ENCODE measurements around the gene C19orf67. TPM values are rescaled to one million over a fixed set of nuclear protein-coding genes. Genes with fewer than 3 reads are reported as not detected.

C19orf67 gene
- total RNA-seq, 1 donor from 2014 or later = 0.54 TPM

DNA sequence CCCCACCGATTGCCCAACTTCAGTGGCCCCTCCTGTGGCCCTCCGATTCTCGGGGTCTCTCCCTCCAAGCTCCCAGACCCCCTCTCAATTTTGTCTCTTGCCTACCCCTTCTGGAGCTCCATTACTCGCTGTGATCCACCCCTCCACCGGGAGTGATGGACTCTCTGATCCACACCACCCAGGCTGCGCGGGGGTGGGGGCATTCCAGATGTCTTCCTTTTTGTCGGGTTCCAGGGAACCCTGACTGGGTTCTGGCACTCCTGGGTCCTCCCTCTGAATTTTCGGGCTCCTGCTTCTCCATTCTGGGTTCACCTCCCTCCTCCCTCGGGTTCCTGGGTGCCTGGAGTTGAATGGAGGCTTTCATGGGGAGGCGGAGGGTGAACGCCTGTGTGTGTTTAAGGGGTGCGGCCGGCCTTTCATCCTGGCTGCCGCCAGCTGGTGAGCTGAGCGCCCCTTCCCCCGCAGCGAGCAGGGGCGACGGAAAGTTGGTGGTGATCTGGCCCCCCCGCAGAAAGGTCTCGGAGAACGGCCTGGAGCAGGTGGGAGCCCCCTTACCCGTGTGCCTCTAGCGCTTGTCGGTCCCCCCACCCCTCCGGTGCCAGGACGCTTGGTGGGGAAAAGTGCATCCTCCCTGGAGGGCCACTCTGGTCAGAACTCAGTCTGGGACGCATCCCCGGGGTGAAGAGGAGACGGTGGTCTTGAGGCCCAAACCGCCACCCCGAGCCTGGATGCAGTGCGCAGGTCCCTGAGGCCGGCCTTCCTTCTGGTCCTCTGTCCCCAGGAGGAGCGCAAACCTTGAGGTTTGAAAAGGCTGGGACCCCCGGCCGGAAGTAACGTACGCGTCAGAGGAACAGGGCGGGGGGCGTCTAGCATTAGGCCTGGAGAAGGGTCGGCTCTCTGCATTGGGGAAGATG lies 11.4 kb downstream of the C19orf67 start:
- TF ChIP-seq, protein P1, sequence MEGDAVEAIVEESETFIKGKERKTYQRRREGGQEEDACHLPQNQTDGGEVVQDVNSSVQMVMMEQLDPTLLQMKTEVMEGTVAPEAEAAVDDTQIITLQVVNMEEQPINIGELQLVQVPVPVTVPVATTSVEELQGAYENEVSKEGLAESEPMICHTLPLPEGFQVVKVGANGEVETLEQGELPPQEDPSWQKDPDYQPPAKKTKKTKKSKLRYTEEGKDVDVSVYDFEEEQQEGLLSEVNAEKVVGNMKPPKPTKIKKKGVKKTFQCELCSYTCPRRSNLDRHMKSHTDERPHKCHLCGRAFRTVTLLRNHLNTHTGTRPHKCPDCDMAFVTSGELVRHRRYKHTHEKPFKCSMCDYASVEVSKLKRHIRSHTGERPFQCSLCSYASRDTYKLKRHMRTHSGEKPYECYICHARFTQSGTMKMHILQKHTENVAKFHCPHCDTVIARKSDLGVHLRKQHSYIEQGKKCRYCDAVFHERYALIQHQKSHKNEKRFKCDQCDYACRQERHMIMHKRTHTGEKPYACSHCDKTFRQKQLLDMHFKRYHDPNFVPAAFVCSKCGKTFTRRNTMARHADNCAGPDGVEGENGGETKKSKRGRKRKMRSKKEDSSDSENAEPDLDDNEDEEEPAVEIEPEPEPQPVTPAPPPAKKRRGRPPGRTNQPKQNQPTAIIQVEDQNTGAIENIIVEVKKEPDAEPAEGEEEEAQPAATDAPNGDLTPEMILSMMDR (IDR thresholded peaks at IDR 0.05) = no peak

DNA sequence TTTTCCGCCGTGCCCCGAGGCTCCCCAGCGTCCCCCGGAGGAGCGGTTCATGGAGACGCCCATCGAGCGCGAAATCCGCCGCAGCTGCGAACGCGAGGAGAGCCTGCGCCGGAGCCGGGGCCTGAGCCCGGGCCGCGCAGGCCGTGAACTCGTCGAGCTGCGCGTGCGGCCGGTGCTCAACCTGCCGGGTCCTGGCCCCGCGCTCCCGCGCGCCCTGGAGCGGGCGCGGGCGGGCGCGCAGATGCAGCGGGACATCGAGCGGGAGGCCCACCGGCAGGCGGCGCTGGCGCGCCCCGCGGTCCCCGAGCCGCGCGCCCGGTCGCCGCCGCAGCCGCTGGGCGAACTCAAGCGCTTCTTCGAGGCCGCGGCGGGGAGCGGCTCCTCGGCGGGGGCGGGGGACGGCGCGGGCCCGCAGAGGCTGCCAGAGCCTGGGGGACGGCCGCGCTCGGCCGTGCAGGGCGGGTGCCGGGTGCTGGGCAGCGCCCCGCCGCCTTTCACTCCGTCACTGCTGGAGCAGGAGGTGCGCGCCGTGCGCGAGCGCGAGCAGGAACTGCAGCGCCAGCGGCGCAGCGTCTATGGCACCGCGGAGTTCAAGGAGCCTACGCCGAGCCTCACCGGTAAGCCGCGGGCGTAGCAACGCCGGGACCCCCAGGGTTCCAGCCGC lies 12.2 kb downstream of the C19orf67 start:
- H3K4me1 Mint-ChIP-seq (ENCODE audit: unreplicated experiment) = peaks cover 22% of the 10 kb centered on the region
- peak overlapping the region; percentile 79 for H3K27ac Mint-ChIP-seq (ENCODE audit: unreplicated experiment)
- H3K4me3 Mint-ChIP-seq (ENCODE audit: unreplicated experiment) = peak overlapping the region; percentile 91
- DNase-seq (ENCODE audit: extremely low spot score, unreplicated experiment) = peak; percentile 89
- no peaks in the 10 kb centered on the region for H3K27me3 Mint-ChIP-seq (ENCODE audit: unreplicated experiment)
- TF ChIP-seq, protein P1 (IDR thresholded peaks at IDR 0.05) = peak; percentile 59
- no peaks in the 10 kb centered on the region for H3K36me3 Mint-ChIP-seq (ENCODE audit: unreplicated experiment)
- no peaks in the 10 kb centered on the region for H3K9me3 Mint-ChIP-seq (ENCODE audit: unreplicated experiment)

More for the DNA sequence above, 11.4 kb downstream of the C19orf67 start:
- peak overlapping the region; percentile 91 for H3K4me3 Mint-ChIP-seq (ENCODE audit: unreplicated experiment)
- H3K27me3 Mint-ChIP-seq (ENCODE audit: unreplicated experiment) = no peaks in the 10 kb centered on the region
- H3K27ac Mint-ChIP-seq (ENCODE audit: unreplicated experiment) = peak overlapping the region; percentile 79
- DNase-seq (ENCODE audit: extremely low spot score, unreplicated experiment) = no peak
- H3K4me1 Mint-ChIP-seq (ENCODE audit: unreplicated experiment) = peaks cover 22% of the 10 kb centered on the region
- H3K36me3 Mint-ChIP-seq (ENCODE audit: unreplicated experiment) = no peaks in the 10 kb centered on the region
- H3K9me3 Mint-ChIP-seq (ENCODE audit: unreplicated experiment) = no peaks in the 10 kb centered on the region

DNA sequence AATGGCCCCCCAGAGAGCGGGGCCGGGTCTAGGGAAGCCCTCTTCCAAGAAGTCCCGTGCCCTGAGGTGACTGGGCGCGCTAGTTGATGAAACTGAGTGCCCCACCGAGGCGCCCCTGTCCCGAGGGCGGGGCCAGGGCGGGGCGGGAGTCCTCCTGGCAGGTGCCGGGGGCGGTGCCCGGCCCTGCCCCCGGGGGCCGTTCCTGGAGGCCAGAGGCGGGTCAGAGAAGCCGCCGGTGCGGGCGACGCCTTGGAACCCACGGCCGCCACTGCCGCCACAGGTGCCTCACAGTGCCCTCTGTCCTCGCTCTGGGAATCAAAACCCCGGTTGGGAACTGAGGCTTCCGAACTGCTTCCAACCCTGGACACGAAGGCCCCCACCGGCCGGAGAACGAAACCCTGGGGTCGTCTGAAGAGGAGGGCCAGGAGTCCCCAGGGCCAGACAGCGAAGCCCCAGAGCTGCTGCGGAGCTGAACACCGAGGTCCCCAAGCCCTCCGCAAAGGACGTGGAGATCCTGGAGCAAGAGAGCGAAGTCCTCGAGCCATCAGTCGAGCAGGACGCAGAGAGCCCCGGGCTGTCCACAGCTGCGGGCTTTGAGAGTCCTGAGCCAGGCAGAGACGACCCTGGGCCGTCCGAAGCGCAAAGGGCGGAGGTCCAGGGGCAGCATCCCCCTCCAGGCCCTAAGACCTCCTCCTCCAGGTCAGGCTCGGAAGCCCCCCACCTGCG lies 12.9 kb downstream of the C19orf67 start, which contains the start of gene MISP3:
MISP3 (plus strand) TSS at position 252 of the 726 bp plus-strand sequence. CDS start 524 bp downstream, outside the sequence.
- no peak for DNase-seq (ENCODE audit: extremely low spot score, unreplicated experiment)
- Mint-ChIP-seq H3K36me3 (ENCODE audit: unreplicated experiment) (no peaks in the 10 kb centered on the region), H3K27ac (ENCODE audit: unreplicated experiment) (peak within 1 kb of the TSS; percentile 65), H3K9me3 (ENCODE audit: unreplicated experiment) (no peaks in the 10 kb centered on the region), H3K27me3 (ENCODE audit: unreplicated experiment) (no peaks in the 10 kb centered on the region), H3K4me3 (ENCODE audit: unreplicated experiment) (peak within 1 kb of the TSS; percentile 91), H3K4me1 (ENCODE audit: unreplicated experiment) (peaks cover 22% of the 10 kb centered on the region)
- TF ChIP-seq, protein P1 (IDR thresholded peaks at IDR 0.05) = no peak

DNA sequence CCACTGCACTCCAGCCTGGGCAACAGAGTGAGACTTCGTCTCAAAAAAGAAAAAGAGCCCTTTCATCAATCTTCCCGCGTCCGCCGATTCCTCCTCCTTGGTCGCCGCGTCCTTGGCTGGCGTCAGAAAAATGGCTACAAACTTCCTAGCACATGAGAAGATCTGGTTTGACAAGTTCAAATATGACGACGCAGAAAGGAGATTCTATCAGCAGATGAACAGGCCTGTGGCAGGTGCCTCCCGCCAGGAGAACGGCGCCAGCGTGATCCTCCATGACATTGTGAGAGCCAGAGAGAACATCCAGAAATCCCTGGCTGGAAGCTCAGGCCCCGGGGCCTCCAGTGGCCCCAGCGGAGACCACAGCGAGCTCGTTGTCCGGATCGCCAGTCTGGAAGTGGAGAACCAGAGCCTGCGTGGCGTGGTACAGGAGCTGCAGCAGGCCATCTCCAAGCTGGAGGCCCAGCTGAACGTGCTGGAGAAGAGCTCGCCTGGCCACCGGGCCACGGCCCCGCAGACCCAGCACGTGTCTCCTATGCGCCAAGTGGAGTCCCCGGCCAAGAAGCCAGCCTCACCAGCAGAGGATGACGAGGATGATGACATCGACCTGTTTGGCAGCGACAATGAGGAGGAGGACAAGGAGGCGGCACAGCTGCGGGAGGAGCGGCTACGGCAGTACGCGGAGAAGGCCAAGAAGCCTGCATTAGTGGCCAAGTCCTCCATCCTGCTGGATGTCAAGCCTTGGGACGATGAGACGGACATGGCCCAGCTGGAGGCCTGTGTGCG lies 15.1 kb downstream of the C19orf67 start:
- H3K4me1 Mint-ChIP-seq (ENCODE audit: unreplicated experiment) = peaks cover 22% of the 10 kb centered on the region
- peaks cover 7% of the 10 kb centered on the region for H3K27me3 Mint-ChIP-seq (ENCODE audit: unreplicated experiment)
- H3K9me3 Mint-ChIP-seq (ENCODE audit: unreplicated experiment) = no peaks in the 10 kb centered on the region
- DNase-seq (ENCODE audit: extremely low spot score, unreplicated experiment) = no peak
- no peak overlapping the region for H3K4me3 Mint-ChIP-seq (ENCODE audit: unreplicated experiment)
- H3K27ac Mint-ChIP-seq (ENCODE audit: unreplicated experiment) = no peak overlapping the region
- TF ChIP-seq, protein P1 (IDR thresholded peaks at IDR 0.05) = no peak
- H3K36me3 Mint-ChIP-seq (ENCODE audit: unreplicated experiment) = no peaks in the 10 kb centered on the region

Data from osteocyte (in vitro differentiated cells).